ENCODE data around the gene PRKAR2B. TPM values are rescaled to one million over a fixed set of nuclear protein-coding genes. Genes with fewer than 3 reads are reported as not detected.

Gene PRKAR2B
- 1 to 10 TPM in 1 of 2 experiments, under 1 TPM in 1; 0.68 to 1.0 TPM for total RNA-seq

DNA sequence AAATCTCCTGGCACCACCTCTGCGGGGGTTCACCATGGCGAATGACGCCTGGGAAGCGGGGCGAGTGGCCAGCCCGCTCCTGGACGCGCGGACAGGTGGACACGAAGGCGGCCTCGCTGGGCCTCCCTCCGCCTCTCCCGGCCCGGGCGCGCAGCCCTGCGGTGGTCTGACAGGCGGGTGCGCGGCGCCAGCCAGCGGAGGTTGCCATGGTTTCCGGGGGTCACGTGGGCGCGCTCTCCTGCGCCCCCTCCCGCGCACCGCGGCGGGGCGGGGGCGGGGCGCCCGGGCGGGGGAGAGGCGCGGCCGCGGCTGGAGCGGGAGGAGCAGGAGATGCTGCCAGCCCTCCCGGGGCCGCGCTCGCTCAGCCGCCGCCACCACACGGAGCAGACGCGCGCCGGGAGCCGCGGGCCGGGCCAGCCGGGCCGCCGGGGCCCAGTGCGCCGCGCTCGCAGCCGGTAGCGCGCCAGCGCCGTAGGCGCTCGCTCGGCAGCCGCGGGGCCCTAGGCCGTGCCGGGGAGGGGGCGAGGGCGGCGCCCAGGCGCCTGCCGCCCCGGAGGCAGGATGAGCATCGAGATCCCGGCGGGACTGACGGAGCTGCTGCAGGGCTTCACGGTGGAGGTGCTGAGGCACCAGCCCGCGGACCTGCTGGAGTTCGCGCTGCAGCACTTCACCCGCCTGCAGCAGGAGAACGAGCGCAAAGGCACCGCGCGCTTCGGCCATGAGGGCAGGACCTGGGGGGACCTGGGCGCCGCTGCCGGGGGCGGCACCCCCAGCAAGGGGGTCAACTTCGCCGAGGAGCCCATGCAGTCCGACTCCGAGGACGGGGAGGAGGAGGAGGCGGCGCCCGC lies at the start of gene PRKAR2B:
Gene PRKAR2B (plus strand): TSS at position 359 of the 848 bp plus-strand sequence. CDS start 203 bp downstream, at position 562.

DNA sequence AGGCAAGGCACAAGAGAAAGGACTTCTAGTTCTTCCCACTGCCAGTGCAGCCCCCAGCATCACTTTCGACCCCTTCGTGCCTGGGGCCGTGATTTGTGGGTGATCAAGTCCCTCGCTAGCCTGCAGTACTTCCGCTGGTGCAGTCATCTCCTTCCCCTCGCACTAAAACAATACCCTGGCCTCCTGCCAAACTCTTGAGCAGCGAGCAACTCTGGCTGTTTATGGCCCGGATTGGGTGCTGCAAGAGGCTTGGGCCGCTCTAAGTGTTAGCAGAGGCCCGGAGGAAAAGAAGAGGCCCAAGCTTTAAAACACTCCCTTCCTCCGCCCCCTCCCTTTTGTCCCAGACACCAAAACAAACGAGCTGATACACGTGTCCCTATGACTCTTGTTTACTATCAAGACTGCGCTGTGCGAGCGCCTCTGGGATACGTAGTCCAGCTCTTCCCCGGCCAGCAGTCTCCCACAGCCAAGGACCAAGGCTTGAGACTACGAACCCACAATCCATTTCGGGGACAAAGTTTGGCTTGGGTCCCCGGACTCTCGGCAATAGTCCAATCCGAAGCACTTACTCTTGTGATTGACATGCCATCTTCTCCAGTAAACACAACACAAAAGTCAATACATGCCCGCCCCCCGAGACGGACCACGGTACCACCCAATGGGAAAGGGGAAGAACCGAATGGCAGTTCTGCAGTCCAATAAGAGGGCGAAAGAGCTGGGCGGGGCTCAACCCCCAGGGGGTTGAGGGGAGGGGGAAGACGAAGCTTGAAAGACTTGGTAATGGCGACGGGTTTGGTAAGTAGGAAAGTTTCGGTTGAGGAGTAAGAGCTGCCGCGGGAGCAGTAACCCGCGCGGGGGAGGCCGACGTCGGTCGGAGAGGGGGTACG lies 124.0 kb downstream of the PRKAR2B start, which contains the start of gene HBP1:
Gene HBP1 (plus strand): TSS at position 771 of the 887 bp plus-strand sequence. CDS start 10,891 bp downstream, outside the sequence.

Other genes with a start within 250 kb of the PRKAR2B start
- gene PIK3CG, start 179.4 kb upstream of the PRKAR2B start, total RNA-seq, result 10 to 100 TPM; 49.6 to 51.2 TPM
- gene HBP1, start 124.3 kb downstream of the PRKAR2B start, total RNA-seq, result 10 to 100 TPM; 42.3 to 45.1 TPM